ENCODE data around the gene CRACR2B.

CRACR2B gene

DNA sequence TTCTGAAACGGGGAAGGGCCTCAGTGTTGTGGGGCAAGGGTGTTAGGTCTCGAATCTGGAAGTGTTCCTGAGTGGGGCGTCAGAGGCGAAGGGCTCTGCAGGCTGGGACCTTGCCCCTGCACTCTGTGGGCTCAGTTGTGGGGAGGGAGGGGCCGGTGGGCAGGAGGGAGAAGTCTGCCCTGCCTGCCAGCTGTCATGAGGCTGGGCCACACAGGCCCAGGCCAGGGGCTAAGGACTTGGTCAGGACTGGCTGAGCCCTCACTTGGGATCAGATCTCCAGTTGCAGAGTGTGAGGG is at the start of gene CRACR2B:
Gene CRACR2B (plus strand): TSS at position 23 of the 296 bp plus-strand sequence. CDS start 689 bp downstream, outside the sequence.
- no peak for DNase-seq

DNA sequence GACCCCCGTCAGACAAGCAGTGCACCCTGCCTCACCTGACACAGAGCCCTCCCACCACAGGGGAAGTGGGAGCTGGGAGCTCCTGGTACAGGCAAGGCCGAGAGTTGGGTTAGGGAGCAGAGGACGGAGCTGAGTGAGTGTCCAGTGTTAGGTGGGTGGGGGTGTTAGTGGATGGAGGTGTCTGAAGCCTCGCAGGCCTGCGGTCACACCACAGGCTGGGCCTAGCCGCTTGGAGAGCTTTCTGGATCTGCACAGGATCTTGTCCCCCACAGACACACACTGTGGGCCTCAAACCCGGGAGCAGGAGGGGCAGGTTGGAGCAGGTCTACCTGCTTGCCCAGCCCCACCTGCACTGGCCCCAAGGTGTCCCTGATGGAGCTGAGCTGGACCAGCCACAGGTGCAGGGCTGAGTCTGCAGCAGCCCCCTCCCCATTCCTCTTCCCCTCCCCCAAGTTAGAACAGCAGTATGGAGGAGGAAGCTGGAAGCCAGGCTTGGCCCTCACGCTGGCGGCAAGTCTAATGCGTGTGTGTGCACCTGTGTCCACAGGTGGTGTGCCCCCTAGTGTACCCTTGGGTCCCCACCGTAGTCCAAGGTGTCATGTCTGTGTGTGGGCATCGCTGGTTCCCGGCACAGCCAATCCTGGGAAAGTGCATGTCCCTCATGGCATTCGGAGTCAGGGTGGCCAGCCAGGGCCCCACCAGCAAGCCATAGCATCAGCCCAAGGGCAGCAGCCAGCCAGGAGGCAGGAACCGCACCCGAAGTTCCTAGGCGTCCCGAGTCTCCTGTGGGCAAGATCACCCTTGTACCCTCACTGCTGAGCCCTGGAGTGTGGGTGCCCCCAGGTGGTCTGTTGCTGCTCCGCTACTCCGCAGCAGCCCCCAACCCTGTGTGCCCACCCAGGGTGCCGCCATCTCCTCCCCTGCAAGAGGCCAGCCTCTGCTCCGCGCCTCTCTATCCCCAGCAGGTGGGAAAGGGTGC is 48.5 kb upstream of the CRACR2B start:
- no peak for DNase-seq

DNA sequence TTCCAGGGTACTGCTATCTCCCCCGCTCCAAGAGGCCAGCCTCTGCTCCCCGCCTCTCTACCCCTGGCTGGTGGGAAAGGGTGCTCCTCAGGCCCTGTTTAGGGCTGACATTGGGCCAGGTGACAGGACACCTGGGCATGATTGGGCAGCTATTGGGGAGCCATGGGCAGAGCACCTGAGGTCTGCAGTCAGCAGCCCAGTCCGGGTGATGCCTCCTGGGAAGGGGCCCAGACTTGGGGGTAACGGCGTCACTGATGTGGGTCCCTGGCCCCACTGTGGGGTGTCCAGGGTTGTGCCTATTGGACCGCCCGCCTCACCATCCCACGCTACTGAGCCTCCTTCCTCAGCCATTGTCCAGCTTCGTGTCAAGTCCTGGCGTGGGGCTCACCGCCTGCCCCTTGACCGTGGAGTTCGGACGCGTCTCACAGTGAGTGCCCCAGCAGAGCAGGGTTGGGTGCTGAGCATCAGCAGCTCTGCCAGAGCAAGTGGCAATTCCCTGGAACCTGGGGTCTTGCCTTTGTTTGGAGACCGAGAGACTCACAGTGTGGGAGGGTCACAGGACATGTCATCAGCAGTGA is 47.7 kb upstream of the CRACR2B start:
- no peak for DNase-seq

DNA sequence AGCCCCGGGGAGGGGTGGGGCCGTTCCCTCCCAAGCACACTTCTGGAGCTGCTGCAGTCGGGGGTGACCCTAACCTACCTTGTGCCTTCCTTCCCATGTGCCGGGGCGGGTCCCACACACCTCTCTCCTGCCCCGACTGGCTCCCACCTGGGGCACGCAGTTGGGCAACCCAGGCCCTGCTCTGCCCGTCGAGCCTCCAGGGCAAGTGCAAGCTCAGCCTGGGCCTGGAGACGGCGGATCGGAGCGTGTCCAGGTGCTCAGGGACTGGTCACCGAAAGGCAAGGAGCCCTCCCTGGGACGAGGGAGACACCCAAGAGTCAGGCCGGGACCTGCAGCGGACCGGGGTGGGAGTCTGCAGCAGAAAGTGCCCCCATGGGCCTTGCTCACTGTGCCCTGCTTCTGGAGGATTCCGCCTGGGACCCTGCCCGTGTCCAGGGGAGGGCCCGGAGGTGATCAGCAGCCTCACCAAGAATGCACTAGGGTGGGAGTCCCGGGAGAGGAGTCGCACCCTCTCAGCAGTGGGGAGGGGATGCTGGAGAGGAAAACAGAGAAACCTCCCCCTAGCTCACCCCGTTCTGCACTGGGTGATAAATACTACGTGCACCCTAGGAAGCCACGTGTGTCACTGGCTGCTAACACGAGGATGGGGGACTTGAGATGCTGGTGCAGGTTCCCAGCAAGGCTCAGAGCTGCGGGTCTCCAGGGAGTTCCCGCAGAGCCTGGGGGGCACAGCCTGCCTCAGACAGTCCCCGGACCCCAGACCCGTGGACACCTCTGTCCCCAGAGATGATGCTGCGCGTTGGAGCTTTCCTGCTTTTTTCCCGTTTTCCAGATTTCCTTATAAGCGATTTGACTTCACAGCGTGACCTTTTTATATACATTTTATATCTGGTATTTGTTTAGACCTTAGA is 45.2 kb upstream of the CRACR2B start:
- no peak for DNase-seq

DNA sequence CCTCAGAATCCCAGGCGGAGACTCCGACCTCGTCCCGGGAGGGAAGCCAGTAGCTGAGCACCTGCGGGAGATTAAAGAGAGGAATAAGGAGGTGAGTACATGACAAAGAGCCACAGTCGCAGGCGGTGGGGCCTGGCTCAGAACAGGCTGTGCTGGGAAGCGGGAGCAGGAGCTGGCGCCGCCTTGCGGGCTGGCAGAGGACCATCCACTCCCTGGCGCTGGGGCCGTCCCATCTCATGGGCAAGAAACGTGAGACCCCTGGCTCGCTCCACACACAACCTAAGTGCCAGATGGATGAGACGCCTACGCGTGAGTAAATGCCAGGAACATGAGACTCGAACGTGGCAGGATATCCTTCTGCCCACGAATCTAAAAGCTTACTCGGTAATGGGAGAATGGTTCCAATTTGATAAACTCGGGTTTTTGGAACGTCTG is 44.1 kb upstream of the CRACR2B start:
- DNase-seq, result peak in 12 of 14 donors; percentile 31 to 97 (median 62)

DNA sequence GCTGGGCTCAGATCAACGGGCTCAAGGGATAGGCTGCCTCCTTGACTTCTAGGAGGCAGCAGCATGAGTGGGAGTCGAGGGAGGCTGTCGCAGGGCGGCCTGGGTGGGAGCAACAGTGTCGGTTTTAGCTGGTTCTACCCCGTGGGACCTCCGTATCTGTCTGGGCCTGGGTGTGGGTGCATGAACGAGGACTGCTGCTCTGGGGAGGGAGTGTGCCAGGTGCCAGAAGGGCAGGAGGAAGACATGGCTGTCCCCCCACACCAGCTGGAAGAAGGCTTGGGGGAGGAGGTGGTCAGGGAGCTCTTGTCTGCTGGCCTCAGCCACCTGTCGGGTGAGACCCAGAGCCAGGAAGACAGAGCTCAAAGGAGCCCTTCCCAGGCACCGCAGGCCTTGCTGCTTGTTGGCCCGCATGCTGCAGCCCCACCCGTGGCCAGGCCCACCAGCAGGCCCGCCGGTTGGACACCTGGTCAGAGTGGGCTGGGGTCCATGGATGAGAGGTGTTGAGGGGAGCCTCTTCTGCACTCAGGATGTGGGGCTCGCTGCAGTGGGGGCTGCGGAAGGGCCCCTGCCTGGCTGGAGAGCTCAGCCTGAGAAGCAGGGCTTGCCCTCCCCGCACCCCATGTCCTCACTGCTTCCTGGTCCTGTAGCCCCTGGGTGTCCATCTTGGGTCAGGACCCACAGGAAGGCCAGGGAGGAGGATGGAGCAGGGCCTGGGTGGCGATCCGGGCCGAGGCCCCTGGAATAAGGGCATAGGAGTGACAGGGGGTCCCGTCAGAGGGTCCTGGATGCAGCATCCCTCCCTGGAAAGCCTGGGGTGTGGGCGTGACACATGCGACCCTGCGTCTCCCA is 41.3 kb upstream of the CRACR2B start:
- peak in 1 of 14 donors; percentile 65 for DNase-seq

DNA sequence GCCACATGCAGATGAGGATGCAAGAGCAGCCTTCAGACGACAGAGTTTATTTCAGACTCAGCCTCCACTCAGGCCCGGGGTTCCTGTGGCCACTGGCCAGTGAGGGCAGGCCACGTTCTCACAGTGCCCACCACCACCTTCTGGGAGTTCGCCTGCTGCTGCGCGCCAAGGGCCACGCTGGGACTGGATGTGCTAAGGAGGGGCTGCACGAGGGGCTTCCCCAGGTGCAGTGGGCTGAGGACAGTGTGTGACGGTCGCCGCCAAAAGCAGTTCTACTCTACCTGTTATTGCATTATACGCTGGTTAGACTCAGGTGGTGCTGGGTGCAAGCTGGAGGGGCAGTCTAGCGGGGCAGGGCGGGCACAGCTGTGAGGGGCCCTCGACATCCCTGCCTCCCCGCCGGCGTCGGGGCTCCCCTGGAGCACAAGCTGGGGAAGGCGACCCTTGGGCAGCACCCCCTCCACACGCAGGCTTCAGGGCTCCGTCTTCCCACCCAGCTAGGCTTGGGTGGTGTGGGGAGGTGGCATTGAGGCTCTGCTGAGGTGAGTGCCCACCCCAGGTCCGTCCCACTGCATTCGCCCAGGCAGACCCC is 40.5 kb upstream of the CRACR2B start:
- DNase-seq, result no peak

DNA sequence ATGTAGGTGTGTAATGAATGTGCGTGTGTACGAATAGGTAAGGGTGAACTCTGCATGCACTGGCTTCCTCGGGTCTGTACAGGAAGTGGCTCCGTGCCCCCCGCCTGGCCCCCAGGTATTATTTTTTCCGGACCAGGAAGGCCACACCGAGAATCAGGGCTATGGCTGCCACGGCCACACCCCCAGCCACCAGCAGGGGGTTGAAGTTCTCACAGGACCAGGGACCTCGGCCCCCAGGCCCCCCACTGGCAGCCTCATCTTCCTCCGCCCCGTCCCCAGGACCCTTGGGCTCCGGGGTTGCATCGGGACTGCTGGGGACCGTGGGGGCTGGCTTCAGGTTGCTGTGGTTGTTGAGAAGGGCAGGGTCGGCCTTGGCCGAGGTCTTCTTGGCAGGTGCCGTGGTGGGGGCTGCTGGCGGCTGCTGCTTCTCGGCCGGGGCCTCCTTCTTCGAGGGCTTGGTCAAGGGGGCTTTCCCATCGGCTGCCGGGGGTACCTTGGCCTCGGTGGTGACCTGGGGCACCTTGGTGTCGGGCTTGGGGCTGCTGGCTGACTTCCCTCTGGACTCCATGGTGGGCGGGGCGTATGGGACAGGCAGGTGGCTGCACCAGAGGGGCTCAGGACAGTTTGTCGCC is 39.6 kb upstream of the CRACR2B start:
- DNase-seq, result no peak

DNA sequence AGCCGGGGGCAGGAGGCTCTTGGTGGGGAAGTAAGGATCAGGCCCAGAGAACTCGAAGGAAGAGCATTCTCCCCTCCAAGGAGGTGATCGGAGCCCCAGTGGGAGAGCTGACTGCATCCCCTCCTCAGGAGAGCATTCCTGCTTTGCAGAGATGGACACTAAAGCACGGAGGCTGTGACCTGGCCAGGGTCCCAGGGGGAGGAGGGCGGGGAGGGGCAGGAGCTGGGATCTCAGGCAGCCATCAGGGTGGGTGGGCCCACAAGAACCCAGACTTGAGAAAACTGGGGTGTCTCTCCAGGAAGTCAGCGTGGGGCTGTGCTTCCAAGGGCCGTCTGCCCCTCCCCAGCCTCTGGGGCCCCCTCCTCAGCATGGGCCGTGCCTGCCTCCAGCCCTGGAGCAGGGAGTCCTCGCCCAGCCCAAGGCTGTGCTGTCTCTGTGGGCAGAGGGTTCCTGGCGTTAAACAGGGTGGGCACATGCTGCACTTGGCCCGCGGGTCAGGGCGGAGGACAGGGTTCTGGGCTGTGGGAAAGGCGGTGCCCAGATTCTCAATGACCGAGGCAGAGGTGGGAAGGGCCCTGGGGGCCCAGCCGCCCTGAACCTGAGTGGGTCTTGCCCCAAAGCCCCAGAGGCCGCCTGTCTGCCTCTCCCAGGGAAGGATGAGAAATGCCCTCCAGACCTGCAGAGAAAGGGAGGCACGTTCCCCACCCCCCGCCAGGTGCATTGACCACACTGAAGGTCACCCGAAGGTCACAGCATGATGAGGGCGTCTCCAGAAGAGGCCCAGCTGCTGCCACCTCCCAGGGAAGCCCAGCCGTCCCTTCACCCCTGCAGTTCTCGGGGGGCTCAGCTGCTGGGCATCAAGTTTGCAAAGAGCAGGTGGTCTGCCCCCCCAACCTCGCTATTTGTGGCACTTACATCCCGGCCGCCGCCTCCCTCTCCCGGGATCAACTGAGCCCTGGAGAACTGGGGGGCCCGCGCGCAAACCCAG is 38.5 kb upstream of the CRACR2B start:
- DNase-seq, result peak in 1 of 14 donors; percentile 53

DNA sequence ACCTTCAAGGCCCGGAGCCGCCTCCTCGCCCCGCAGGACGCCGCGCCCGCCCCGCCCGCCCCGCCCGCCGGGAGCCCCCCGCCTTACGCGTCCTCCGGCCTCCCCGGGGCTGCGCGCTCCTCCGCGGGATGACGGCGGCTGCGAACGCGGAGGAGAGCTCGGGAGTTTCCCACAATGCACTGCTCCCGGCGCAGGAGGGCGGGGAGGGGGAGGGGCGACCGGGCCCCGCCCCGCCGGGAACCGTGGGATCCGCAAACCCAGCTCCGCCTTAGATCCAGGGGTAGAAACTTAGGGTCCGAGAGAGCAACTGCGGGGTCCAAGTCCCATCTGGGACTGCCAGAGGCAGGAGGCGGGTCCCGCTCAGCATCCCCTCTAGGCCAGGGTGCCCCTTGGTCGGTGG is 37.8 kb upstream of the CRACR2B start, which contains the start of gene CEND1:
Gene CEND1 (minus strand): TSS at position 148 of the 400 bp plus-strand sequence. CDS start 1,514 bp downstream, outside the sequence.
- DNase-seq, result peak in 11 of 14 donors; percentile 21 to 72 (median 51)

DNA sequence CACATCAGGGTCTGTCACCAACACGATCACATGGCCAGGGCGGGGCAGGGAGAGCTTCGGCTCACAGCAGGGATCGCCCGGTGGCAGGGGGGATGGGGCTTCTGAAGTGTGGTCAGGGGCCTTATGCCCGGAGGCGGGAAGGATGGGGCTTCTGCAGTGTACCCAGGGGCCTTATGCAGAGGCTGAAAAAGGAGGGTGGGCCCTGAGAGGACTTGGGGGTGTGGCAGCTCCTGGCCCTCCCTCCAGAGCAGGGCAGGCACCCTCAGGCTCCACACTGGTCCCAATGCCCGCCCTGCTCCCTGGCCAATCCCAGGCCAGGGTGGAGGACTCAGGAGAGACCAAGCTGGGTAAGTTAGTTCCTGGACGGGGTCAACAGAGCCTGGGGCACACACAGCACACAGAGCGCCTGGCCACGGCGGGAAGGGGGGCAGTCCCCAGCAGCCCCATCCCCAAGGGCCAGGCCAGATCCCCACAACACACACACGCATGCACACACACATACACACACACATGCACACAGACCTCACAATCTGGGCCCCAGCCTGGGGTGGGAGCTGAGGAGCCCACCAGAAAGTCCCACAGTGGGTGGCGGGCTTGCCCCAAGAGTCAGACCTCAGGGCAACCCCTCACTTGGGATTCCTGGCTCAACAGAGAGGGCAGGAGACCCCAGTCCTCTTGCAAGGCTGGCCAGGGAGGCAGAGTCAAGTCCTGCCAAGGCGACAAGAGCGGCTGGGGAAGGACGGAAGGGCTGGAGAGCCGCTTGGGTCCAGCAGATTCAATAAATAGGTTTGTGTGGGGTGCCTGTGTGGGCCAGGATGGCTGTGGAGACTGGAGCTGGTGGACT is 36.8 kb upstream of the CRACR2B start:
- peak in 1 of 14 donors; percentile 39 for DNase-seq

DNA sequence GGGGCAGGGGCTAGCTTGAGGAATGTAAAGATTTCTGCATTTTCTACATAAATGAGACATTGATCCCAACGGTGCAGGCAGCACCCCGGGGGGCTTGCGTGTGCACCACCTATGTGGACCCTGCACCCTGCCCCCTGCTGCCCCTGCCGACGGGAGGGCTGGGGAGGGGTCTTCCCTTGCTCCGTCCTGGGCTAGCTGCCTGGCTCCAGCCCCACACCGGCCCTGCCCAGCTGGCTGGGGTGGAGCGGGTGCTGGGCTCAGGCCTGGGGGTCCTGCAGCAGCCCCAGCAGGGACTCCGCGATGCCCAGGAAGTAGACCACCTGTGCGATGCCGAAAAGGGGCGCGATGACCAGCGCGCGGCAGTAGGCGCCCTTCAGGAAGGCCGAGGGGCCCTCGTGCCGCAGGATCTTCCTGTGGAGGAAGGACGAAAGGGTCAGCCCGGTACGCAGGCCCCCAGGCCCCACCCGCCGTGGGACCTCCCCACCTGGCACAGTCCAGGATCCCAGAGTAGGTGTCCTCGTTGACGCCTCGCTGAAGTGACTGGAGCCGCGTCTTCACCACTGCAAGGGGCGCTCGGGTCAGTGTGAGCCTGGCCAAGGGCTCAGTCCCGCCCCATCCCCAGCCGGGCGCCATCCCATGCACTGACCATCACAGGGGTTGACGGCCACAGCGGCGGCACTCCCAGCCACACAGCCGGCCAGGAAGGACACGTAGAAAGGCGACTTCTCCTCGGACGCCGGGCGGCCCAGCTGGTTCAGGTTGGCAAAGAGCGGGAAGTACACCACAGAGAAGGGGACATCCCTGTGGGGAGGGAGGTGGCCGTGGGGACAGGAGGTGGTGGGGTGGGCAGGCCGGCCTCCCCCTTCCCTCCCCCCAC is 35.8 kb upstream of the CRACR2B start:
- no peak for DNase-seq

DNA sequence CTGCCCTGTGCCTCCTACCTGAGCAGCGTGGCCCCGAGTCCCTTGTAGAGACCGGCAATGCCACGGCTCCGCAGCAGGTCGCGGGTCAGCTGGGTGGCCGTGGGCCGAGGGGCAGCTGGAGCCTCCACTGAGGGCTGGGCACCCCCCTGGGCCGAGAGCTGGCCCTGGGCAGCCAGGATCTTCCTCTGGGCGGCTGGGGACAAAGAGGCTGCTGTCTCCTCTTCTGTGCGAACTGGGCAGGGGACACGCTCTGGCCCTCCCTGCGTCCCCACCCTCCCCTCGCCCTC is 35.2 kb upstream of the CRACR2B start:
- no peak for DNase-seq

DNA sequence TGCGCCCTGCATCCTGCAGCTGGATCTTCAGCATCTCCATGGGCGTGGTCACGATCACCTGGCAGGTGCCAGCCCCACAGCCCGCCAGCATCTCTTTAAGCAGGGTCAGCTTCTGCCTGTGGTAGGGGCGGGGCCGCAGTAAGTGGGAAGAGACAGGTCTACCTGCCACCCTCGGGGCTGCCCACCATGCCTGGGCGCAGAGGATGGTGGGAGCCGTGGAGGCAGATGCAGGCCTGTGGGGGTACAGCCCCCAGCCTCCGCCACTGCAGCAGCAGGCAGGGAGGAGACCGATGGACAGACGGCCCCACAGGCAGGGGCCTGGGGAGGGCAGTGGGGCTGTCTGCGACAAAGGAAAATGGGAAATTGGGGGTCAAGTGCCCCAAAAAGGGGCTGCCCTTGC is 34.8 kb upstream of the CRACR2B start:
- no peak for DNase-seq

DNA sequence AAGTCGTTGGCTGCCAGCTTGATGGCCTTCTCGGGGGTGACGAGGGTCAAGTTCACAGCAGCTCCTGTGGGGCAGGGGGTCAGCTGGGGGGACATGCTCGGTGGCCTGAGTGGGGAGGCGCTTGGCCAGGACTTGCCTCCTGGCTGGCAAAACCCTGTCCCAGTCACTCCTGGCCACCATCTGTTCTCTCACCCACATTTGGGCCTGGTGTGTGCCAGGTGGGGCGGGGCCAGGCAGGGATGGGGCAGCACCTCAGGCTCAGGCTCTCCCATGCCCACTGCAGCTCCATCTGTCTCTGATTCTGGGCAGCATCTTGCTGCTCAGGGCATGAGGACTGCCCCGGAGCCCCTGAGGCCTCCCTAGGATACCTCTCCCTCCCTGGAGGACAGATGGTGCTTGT is 34.2 kb upstream of the CRACR2B start:
- DNase-seq, result peak in 2 of 14 donors; percentile 55 to 97

DNA sequence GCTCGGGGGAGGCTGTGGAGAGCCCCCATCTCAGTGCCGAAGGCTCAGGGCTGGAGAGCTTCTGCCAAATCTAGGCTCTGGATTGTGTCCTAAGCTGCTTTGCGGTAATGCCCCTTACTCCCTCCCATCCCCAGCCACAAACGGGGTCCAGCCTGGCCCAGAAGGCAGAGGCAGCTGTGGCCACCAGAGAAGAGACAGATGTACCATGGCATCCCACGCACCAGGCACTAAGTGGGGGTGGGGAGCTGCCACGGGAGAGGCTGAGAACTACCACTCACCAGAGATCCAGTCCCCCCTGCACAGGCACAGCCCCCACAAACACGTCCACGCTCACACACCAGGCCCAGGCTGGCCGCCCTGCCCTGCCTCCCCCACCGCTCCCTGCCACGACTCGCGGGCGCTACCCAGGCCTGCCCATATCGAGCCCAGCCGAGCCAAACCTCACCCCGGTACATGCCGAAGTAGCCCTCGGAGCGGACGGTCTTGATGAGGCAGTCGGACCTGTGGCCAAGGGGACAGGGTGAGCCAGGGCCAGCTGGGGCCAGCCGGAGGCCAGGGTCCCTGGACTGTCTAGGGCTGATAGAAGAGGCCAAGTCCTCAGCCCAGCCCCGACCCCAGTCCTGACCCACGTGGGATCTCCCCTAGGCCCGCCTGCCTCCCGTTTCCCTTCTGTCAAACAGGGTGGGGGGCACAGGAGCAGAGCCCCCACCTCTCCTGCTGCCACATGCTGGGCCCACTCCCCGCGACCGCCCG is 33.5 kb upstream of the CRACR2B start:
- DNase-seq, result no peak

Measured in C1 segment of cervical spinal cord (tissue), 14 donors.